GM19467 (cell line): ENCODE results near the gene SLMAP.
"Not testable (repeated sequence)": the region's sequence is repeated elsewhere in the genome, so short reads cannot be mapped to it uniquely, and the experiment has no call there.

Source experiments
- ATAC-seq: cut with Tn5 transposase; IDR thresholded peaks from one replicate; pipeline ENCODE4 v1.9.1; 2021; ENCODE audit warnings: mild to moderate bottlenecking, moderate library complexity; ENCODE audit not compliant: unreplicated experiment

Gene SLMAP

GRCh38 chr3:57793737-57794187, 37.7 kb downstream of the SLMAP start:
- no peak for ATAC-seq

- no peak for ATAC-seq
Measured at GRCh38 chr3:57794501-57794900, 38.4 kb downstream of the SLMAP start.

GRCh38 chr3:57794951-57795350, 38.8 kb downstream of the SLMAP start:
- no peak for ATAC-seq

GRCh38 chr3:57796261-57796660, 40.2 kb downstream of the SLMAP start:
- no peak for ATAC-seq

- no peak for ATAC-seq
Measured at GRCh38 chr3:57797701-57798487, 41.8 kb downstream of the SLMAP start.

GRCh38 chr3:57803647-57804081, 47.6 kb downstream of the SLMAP start:
- ATAC-seq = no peak

- no peak for ATAC-seq
Measured at GRCh38 chr3:57805266-57805665, 49.2 kb downstream of the SLMAP start.

- ATAC-seq = no peak
Measured at GRCh38 chr3:57805674-57806073, 49.6 kb downstream of the SLMAP start.

- not testable (repeated sequence) for ATAC-seq
Measured at GRCh38 chr3:57806195-57806594, 50.1 kb downstream of the SLMAP start.

GRCh38 chr3:57808961-57809608, 53.0 kb downstream of the SLMAP start:
- no peak for ATAC-seq

GRCh38 chr3:57809609-57809968, 53.5 kb downstream of the SLMAP start:
- ATAC-seq = no peak

- ATAC-seq = no peak
Measured at GRCh38 chr3:57810048-57810447, 53.9 kb downstream of the SLMAP start.

GRCh38 chr3:57810471-57811137, 54.5 kb downstream of the SLMAP start:
- ATAC-seq = no peak

- no peak for ATAC-seq
Measured at GRCh38 chr3:57815036-57815435, 58.9 kb downstream of the SLMAP start.

- ATAC-seq = no peak
Measured at GRCh38 chr3:57816471-57817095, 60.5 kb downstream of the SLMAP start.

- ATAC-seq = no peak
Measured at GRCh38 chr3:57818772-57819171, 62.7 kb downstream of the SLMAP start.

- ATAC-seq = no peak
Measured at GRCh38 chr3:57820479-57820878, 64.4 kb downstream of the SLMAP start.

GRCh38 chr3:57821765-57822164, 65.7 kb downstream of the SLMAP start:
- no peak for ATAC-seq

GRCh38 chr3:57822686-57823085, 66.6 kb downstream of the SLMAP start:
- no peak for ATAC-seq

GRCh38 chr3:57825116-57825515, 69.0 kb downstream of the SLMAP start:
- ATAC-seq = no peak

GRCh38 chr3:57826245-57826951, 70.3 kb downstream of the SLMAP start:
- no peak for ATAC-seq
